Fibroblast of skin of abdomen (primary cell): Measurements from ENCODE around the gene ARHGEF28.

ENCODE experiments used
- DNase-seq: peaks from one replicate; pipeline ENCODE4 v3.0.0-alpha.2; 2013

ARHGEF28 gene

DNA sequence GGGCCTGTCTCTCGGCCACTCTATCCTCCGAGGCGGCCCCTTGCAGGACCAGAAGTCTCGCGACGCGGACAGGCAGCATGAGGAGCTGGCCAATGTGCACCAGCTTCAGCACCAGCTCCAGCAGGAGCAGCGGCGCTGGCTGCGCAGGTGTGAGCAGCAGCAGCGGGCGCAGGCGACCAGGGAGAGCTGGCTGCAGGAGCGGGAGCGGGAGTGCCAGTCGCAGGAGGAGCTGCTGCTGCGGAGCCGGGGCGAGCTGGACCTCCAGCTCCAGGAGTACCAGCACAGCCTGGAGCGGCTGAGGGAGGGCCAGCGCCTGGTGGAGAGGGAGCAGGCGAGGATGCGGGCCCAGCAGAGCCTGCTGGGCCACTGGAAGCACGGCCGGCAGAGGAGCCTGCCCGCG lies 283.5 kb downstream of the ARHGEF28 start:
- no peak for DNase-seq

DNA sequence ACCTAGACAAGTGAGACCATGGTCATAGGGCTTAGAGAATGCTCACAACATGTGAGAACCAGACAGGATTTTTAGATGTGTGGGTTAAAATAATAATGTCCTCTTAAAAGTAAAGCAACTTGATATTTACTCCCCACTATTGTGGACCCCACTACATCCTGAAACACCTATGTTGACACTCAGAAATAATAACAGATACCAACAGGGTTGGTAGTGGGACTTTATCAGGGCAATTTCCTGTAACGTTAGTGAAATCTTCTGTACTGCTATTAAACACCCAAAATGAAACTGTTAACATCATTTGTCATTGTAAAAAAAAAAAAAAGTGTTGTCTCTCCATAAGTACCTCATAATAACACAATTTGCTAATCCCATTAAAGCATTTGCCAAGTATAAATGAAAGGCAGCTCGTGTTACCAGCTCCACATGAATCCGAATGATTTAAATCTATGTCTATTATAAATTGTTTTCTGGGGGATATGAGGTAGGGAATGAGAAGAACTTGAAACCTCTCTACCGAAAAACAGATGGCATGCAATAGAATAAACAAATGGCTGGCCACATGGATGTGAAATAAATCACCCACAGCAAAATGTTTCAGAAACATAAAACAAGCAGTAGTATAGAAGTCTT lies 285.9 kb downstream of the ARHGEF28 start:
- peak; percentile 82 for DNase-seq

GRCh38 chr5:73912821-73913271 lies 286.9 kb downstream of the ARHGEF28 start:
- DNase-seq = peak; percentile 53

- no peak for DNase-seq
Measured at GRCh38 chr5:73913971-73914370, 288.0 kb downstream of the ARHGEF28 start.

DNA sequence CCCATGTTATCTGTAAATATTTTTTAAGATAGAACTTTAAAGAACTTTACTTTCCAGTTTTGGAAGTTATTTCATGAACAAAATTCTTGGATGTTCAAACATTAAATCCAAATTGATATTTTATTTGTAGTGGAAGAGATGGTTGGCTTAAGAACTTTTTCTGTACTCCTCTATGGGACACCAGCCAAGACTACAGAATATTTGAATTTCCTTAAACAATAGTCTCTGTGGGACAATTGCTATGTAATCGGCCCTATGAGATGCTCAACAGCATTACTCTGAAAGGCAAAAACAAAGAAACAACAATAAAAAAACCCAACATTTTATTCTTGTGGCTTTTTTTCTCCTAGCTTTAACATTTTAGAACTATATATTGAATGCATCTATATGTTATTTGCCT lies 289.3 kb downstream of the ARHGEF28 start:
- DNase-seq = no peak

GRCh38 chr5:73917433-73917832 lies 291.4 kb downstream of the ARHGEF28 start:
- DNase-seq = no peak

GRCh38 chr5:73917891-73918290 lies 291.9 kb downstream of the ARHGEF28 start:
- no peak for DNase-seq

- DNase-seq = no peak
Measured at GRCh38 chr5:73918791-73919221, 292.8 kb downstream of the ARHGEF28 start.

DNA sequence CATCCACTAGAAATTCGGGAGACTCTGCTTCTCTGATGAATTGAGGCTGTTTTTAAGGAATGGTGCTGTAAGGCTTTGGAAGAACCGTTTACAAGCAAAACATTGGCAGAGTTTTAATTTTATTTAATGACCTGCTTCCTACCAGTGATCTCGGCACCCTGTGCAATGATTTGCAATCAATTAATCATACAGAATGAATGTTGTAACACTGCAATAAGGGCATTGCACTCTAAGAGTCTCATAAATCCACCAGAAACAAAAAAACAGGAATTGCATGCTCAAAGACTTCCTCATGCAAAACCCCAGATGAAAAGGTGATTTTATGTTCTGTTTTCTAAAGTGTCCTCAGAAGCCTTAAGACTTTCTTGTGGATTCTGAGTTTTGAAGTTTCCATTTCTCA lies 295.7 kb downstream of the ARHGEF28 start:
- no peak for DNase-seq

GRCh38 chr5:73922224-73922623 lies 296.2 kb downstream of the ARHGEF28 start:
- DNase-seq = no peak

GRCh38 chr5:73922875-73923557 lies 297.0 kb downstream of the ARHGEF28 start:
- DNase-seq = no peak

DNA sequence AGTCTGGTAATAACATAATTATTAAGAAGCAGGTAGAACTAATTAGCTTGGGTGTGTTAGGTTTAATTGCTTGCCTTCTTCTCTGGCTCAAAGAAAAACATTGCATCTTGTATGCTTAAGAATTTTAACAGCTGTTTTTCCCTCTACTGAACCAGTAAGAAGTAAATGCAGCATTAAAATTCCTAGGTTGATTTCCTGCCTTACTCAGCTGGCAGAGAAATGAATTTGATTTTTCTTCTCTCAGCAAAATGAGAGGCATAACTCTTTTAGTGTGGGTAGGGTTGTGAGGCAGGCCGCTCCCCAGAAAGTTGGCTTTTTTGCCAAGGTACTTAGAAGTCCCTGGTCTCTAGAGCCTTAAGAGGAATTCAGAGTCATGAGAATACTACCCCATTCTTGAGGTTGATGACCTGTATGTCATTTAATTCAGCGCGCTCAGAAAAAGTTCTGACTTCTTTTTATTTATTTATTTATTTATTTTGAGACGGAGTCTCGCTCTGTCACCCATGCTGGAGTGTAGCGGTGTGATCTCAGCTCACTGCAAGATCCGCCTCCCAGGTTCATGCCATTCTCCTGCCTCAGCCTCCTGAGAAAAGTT lies 302.6 kb downstream of the ARHGEF28 start:
- no peak for DNase-seq

DNA sequence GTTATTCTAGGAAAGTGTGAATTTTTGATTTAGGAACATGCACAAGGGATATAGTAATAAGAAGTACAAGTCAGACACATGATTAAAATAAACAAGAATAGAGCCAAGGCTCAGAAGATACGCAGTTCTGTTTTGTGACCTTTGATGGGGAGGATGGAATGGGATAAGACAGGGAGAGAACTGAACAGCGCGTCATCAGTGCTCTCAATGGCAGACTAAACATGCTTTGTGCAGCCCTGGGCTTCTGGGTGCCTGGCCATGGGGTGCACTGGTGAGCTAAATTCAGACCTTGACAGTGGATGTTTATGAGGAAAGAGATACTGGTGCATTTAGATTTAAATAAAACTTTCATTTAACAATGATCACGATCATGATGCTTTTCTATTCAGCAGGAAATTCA lies 309.7 kb downstream of the ARHGEF28 start:
- no peak for DNase-seq

- peak; percentile 96 for DNase-seq
Measured at GRCh38 chr5:73938280-73938937, 312.4 kb downstream of the ARHGEF28 start.

- no peak for DNase-seq
Measured at GRCh38 chr5:73938938-73939320, 312.9 kb downstream of the ARHGEF28 start.

GRCh38 chr5:73939557-73939956 lies 313.6 kb downstream of the ARHGEF28 start:
- DNase-seq = no peak

GRCh38 chr5:73940026-73940425 lies 314.0 kb downstream of the ARHGEF28 start:
- DNase-seq = no peak

DNA sequence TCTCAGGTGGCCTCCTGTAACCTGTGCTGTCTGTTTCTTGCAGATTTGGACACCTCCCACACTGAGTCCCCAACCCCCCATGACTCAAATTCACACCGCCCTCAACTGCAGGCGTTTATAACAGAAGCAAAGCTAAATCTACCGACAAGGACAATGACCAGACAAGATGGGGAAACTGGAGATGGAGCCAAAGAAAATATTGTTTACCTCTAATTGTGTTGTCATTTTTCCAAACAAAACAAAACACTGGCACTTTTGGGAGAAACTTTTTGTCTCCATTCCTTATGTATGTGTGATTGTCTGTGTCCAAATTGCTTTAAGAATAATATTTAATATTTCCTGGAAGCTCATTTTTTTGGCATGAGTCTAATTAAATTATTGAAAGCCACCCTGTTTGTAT lies 314.8 kb downstream of the ARHGEF28 start:
- no peak for DNase-seq

DNA sequence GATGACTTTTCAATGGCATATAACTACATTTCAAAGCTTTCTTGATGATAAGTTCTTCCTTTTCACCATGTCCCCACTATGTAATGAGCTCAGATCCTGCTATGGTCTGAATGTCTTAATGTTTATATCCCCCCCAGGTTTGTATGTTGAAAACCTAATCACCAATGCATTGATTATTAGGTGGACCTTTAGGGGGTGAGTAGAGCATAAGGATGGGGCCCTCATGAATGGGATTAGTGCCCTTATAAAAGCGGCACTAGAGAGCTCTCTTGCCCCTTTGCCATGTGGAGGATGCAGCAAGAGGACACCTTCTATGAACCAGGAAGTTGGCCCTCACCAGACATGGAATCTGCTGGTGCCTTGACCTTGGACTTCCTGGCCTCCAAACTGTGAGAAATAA lies 316.8 kb downstream of the ARHGEF28 start:
- DNase-seq = no peak

DNA sequence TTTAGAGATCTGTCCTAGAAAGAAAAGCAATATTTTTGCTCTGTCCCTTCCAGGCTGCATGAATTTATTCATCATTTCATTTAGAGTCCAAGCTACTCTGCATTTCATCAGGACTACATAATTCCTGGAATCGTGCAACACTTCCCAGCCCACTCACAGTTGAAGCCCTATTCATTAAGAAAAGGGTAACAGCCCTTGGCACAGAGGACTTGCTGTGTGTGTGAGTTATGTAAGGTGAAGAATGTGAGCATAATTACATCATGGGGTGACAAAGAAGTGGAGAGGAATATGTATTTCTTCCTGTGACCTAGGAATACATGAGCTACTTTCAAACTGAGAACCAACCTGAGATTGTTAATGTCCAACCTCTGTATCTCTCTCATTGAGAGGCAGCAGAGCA lies 317.4 kb downstream of the ARHGEF28 start:
- DNase-seq = no peak

DNA sequence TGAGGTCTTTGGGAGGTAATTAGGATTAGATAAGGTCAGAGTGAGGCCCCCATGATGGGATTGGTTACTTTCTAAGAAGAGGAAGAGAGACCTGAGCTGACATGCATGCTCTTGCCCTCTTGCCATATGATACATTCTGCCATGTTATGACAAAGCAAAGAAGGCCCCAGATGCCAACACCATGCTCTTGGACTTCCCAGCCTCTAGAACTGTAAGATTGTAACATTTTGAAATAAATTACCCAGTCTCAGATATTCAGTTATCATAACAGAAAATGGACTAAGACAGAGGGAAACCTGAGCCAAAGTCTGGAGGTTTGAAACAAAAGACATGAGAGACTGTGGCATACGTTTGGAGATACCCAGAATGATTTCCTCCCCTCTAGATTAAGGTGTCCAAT lies 318.6 kb downstream of the ARHGEF28 start:
- DNase-seq = no peak

- DNase-seq = no peak
Measured at GRCh38 chr5:73945505-73945904, 319.5 kb downstream of the ARHGEF28 start.

- DNase-seq = no peak
Measured at GRCh38 chr5:73946278-73946677, 320.3 kb downstream of the ARHGEF28 start.
